SU-DHL-6 (cell line): ENCODE results near the gene RORC.

Experiments
- H2AFZ ChIP-seq: fragments of 200-600 bp; sonication (generic); 2 replicates; pipeline ENCODE4 v1.6.1; 2014; ENCODE audit warnings: low read depth, mild to moderate bottlenecking, moderate library complexity, mixed read lengths, antibody characterized with exemption, low read length; ENCODE audit not compliant: severe bottlenecking
- H3F3A ChIP-seq: fragments of 200-600 bp; shearing (Covaris generic); 2 replicates; pipeline ENCODE4 v1.6.0; 2016; ENCODE audit warnings: antibody characterized with exemption, mild to moderate bottlenecking; ENCODE audit not compliant: insufficient read depth
- H3K27ac ChIP-seq: fragments of 200-600 bp; sonication (generic); 2 replicates; pipeline ENCODE4 v1.5.1; 2016; ENCODE audit warnings: low read depth, mild to moderate bottlenecking, low read length, moderate library complexity, mixed read lengths
- H3K27me3 ChIP-seq: fragments of 200-600 bp; sonication (generic), shearing (Covaris generic); 2 replicates; pipeline ENCODE4 v1.6.0; 2014; ENCODE audit warnings: mild to moderate bottlenecking, low read length
- H3K36me3 ChIP-seq: fragments of 200-600 bp; sonication (generic); 2 replicates; pipeline ENCODE4 v1.6.1; 2014; ENCODE audit warnings: mild to moderate bottlenecking, low read length, mixed read lengths
- H3K4me2 ChIP-seq: fragments of 300-600, 200-600 bp; shearing (Covaris generic), sonication (generic); 2 replicates; pipeline ENCODE4 v1.6.0; 2014; ENCODE audit warnings: low read length, low read depth, mild to moderate bottlenecking; ENCODE audit not compliant: poor library complexity, severe bottlenecking
- H3K4me3 ChIP-seq: fragments of 200-600 bp; sonication (generic); 2 replicates; pipeline ENCODE4 v1.5.1; 2014; ENCODE audit warnings: antibody characterized with exemption, low read length, mild to moderate bottlenecking, mixed read lengths; ENCODE audit not compliant: insufficient read depth, poor library complexity, severe bottlenecking
- H3K79me2 ChIP-seq: fragments of 200-600 bp; sonication (generic); 2 replicates; pipeline ENCODE4 v1.6.1; 2014; ENCODE audit warnings: mild to moderate bottlenecking, low read length, moderate library complexity; ENCODE audit not compliant: insufficient read depth
- H3K9ac ChIP-seq: fragments of 200-600 bp; sonication (generic); 2 replicates; pipeline ENCODE4 v1.7.0; 2014; ENCODE audit warnings: mild to moderate bottlenecking, low read length
- H3K9me2 ChIP-seq: fragments of 200-600 bp; sonication (generic); replicated peaks from 2 replicates; pipeline ENCODE4 v1.6.1; 2014; ENCODE audit warnings: low read length; ENCODE audit not compliant: insufficient read depth
- H3K9me3 ChIP-seq: fragments of 200-600 bp; sonication (generic); 2 replicates; pipeline ENCODE4 v1.6.1; 2014; ENCODE audit warnings: low read length, mixed read lengths; ENCODE audit not compliant: insufficient read depth
- H4K20me1 ChIP-seq: fragments of 200-600 bp; sonication (generic); 2 replicates; pipeline ENCODE4 v1.6.1; 2014; ENCODE audit warnings: low read depth, mild to moderate bottlenecking, antibody characterized with exemption, low read length, moderate library complexity, mixed read lengths
- CTCF ChIP-seq: fragments of 200-600 bp; sonication (generic); IDR thresholded peaks from one replicate; pipeline ENCODE4 v1.5.1; 2017; ENCODE audit warnings: antibody characterized with exemption, mild to moderate bottlenecking, low read length, moderate library complexity; ENCODE audit not compliant: insufficient read depth, poor library complexity, severe bottlenecking
- EZH2phosphoT487 ChIP-seq: fragments of 200-600 bp; sonication (generic), shearing (Covaris generic); conservative IDR thresholded peaks from 2 replicates; pipeline ENCODE4 v1.6.1; 2018; ENCODE audit warnings: mild to moderate bottlenecking, antibody characterized with exemption, low read length, moderate library complexity, mixed read lengths

RORC gene

GRCh38 chr1:151862604-151863003 lies 31.0 kb upstream of the RORC start:
- H3K4me2 ChIP-seq: no peak overlapping the region
- no peaks in the 10 kb centered on the region for H3K27me3 ChIP-seq
- H4K20me1 ChIP-seq: no peaks in the 10 kb centered on the region
- H3K27ac ChIP-seq: no peak overlapping the region
- TF ChIP-seq EZH2phosphoT487: no peak
- no peak for TF ChIP-seq CTCF
- no peaks in the 10 kb centered on the region for H3K9me3 ChIP-seq
- no peaks in the 10 kb centered on the region for H3K79me2 ChIP-seq
- no peak overlapping the region for H3K4me3 ChIP-seq
- H3K9me2 ChIP-seq: no peaks in the 10 kb centered on the region
- no peak overlapping the region for H2AFZ ChIP-seq
- no peaks in the 10 kb centered on the region for H3F3A ChIP-seq
- no peaks in the 10 kb centered on the region for H3K36me3 ChIP-seq
- H3K9ac ChIP-seq: no peak overlapping the region

DNA sequence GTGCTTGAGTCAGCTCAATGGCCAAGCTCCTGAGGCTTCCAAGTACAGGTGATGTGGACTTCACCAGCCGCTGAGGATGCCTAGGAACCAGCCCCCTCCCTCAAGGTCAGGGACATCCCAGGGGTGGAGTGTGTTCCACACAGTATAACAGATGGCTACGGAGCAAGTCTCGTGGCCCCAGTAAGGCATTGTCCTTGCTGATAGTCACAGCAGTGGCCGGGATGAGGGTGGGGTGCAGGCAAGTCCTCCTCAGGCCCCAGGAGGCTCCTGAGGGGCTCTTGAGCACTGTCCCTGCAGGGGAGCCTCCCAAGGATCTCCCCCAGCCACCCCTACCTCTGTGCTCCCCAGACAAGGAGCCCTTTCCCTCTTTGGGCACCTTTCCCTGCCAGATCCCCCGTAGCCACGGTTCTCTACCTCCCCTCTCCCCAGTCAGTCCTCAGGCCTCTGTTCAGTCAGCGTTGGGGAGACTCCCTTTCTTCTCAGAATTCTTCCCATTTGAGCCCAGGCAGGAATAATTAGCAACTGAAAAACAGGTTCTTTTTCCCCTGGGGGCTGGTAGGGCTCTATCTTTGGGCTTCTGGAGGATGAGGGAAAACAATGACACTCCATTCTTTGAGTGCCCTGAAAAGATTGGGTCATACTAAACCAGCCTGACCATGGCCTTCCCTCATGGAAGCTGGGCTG lies 29.0 kb upstream of the RORC start:
- Histone ChIP-seq H3K27me3 (no peaks in the 10 kb centered on the region), H3K9me2 (no peaks in the 10 kb centered on the region), H3K4me2 (no peak overlapping the region), H3F3A (no peaks in the 10 kb centered on the region), H3K9me3 (no peaks in the 10 kb centered on the region), H3K27ac (no peak overlapping the region), H3K79me2 (no peaks in the 10 kb centered on the region), H2AFZ (no peak overlapping the region), H3K4me3 (no peak overlapping the region), H3K9ac (no peak overlapping the region), H4K20me1 (no peaks in the 10 kb centered on the region), H3K36me3 (no peaks in the 10 kb centered on the region)
- TF ChIP-seq EZH2phosphoT487 (no peak), CTCF (no peak)

DNA sequence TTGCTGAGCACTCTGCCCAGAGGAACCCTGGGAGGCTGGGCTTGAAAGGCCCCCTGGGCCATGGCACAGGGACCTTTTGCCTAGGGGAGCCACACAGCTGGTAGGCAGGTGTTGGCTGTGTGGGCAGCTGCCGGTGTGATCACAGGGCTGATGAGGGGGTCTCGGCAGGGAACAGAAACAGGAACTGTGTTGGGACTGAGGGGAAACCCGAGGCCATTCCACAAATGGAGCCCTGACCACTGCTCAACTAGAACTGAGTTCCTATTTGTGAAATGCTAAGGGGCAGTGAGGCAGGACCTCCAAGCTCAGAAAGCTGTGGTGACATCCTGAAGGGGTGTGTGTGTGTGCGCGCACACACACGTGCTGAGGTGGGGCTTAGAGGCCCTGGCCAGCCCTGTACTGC lies 28.3 kb upstream of the RORC start:
- TF ChIP-seq EZH2phosphoT487: no peak
- TF ChIP-seq CTCF: no peak
- Histone ChIP-seq H3K4me3 (no peak overlapping the region), H3K9me3 (no peaks in the 10 kb centered on the region), H3K9ac (no peak overlapping the region), H3K9me2 (no peaks in the 10 kb centered on the region), H2AFZ (no peak overlapping the region), H3K27me3 (no peaks in the 10 kb centered on the region), H3K36me3 (no peaks in the 10 kb centered on the region), H3K27ac (no peak overlapping the region), H3K4me2 (no peak overlapping the region), H4K20me1 (no peaks in the 10 kb centered on the region), H3K79me2 (no peaks in the 10 kb centered on the region), H3F3A (no peaks in the 10 kb centered on the region)
